ENCODE measurements around the gene BIN1.
"Not testable (repeated sequence)": the region's sequence is repeated elsewhere in the genome, so short reads cannot be mapped to it uniquely, and the experiment has no call there.

The BIN1 gene

DNA sequence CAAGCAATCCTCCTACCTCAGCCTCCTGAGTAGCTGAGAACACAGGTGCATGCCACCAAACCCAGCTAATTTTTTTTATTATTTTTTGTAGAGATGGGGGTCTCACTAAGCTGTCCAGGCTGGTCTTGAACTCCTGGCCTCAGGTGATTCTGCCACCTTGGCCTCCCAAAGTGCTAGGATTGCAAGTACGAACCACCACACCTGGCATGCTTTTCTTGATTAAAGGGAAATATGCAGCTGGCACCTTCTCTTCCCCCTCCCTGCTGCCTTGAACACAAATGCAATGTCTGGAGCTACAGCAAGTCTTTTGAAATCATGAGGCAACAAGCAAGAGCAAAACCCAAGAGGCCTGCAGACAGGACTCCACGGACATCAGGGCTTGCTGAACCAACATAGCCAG is 26.8 kb upstream of the BIN1 start:
- no peak for DNase-seq (ENCODE audit: low read depth)

GRCh38 chr2:127130421-127130820 is 23.5 kb upstream of the BIN1 start:
- DNase-seq (ENCODE audit: low read depth) = no peak

DNA sequence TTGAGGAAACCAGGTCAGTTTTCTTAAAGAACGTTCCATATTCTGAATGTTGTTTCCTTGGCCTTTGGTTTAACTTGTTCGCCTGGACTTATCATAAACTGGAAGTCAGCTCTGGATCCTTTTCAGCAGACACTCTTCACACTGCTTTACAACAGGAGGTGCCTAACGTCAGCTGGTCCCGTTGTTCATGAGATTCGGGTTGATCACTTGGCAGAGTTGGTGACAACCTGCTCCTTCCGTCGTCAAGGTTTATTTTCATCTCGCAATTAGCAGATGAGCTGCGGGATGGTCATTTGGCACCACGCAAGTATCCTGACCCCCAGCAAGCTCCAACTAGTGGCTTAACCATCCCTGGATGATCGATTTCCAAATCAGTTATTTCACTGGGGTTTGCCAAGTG is 23.0 kb upstream of the BIN1 start:
- no peak for DNase-seq (ENCODE audit: low read depth)

DNA sequence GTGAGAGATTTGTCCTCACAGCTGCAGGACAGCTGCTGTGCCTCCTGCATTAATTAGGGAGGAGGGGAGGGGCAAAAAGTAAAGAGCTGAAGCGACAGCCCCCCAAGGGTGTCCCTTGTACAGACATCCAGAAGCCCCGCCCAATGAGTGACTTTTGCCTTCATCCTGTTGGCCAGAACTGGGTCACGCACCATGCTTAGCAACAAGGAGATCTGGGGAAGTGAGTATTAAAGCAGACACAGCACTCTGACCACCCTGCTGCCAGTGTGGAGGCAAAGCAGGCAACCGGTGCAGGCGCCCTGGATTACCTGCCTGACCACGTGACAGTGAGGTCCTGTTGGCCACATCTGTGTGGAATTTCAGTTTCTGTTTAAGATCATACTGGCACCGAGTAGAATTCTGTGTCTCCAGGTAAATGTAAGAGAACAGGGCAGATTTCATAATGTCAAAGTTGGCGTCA is 21.5 kb upstream of the BIN1 start:
- DNase-seq (ENCODE audit: low read depth) = no peak

- no peak for DNase-seq (ENCODE audit: low read depth)
Observed at GRCh38 chr2:127125821-127126220, 18.9 kb upstream of the BIN1 start.

- DNase-seq (ENCODE audit: low read depth) = no peak
Observed at GRCh38 chr2:127124426-127124825, 17.5 kb upstream of the BIN1 start.

GRCh38 chr2:127122361-127123027 is 15.5 kb upstream of the BIN1 start:
- no peak for DNase-seq (ENCODE audit: low read depth)

- DNase-seq (ENCODE audit: low read depth) = no peak
Observed at GRCh38 chr2:127121776-127122176, 14.8 kb upstream of the BIN1 start.

- no peak for DNase-seq (ENCODE audit: low read depth)
Observed at GRCh38 chr2:127121353-127121752, 14.4 kb upstream of the BIN1 start.

DNA sequence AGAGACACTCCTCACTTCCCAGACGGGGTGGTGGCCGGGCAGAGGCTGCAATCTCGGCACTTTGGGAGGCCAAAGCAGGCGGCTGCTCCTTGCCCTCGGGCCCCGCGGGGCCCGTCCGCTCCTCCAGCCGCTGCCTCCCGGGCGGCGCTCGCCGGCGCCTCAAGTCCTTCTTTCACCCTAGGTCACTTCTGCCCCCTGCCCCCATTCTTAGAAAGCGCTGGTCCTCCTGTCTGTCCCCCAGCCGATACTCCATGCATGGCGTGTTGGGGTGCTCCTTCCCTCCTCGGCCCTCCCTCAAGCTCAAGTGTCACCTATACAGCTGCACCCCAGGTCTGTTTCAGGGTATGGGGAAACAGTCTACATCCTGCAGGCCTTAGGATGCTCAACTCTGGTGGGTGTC is 13.5 kb upstream of the BIN1 start:
- not testable (repeated sequence) for DNase-seq (ENCODE audit: low read depth)

DNA sequence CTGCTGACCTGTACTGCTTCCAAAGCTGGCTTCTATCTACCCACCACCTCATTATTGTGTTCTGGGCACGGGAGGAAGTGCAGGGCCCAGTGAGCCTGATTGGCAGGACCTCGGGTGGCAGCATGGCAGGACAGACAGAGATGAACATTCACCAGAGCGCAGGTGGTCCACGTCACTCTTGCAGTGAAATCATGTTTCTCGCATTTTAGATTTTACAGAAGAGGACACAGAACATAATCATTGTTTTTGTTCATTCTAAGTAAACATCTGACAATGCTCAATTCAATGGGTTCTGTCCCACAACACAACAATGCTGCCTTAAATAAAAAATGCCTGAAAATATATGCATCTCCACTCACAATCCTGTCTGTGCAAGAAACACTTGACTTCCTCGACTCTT is 11.5 kb upstream of the BIN1 start:
- DNase-seq (ENCODE audit: low read depth) = no peak

DNA sequence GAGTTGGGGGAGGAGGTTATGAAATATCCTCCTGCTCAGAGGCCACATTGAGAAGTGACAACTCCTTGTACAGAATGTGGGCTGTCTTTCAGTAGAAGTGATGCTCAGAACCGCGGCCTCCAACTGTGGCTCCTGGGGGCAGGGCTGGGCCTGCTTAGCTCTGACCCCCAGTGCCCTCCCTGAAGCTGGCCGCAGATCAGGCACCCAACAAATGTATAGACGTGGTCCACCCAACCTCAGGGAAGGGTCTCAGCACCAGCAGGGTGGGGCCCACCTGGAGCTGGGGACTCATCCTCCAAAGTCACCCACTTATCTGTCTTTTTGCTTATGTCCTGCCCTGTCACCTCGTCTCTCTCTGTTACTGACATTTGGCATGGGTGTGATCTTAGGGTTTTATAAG is 11.1 kb upstream of the BIN1 start:
- DNase-seq (ENCODE audit: low read depth) = no peak

DNA sequence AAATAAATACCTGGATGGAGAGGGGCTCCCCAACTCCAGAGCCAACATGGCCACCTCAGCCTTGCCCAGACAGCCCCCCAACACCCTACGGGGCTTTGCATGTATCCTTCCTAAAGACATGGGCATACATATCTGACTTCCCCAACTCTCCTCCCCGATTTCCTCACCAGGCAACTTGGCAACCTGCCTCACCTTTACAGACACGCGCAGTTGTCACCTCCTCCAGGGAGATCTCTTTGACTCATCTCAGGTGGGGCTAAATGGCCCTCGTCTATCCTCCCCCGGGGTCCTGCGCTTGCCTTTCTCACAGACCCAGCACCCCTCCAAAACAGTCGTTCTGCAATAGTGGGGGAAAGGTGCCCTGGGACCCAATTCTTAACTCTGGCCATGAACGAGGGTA is 10.6 kb upstream of the BIN1 start:
- no peak for DNase-seq (ENCODE audit: low read depth)

- no peak for DNase-seq (ENCODE audit: low read depth)
Observed at GRCh38 chr2:127115471-127116199, 8.7 kb upstream of the BIN1 start.

GRCh38 chr2:127110985-127111384 is 4.0 kb upstream of the BIN1 start:
- DNase-seq (ENCODE audit: low read depth) = no peak

GRCh38 chr2:127108090-127108523 is 1.2 kb upstream of the BIN1 start:
- no peak for DNase-seq (ENCODE audit: low read depth)

GRCh38 chr2:127107622-127107999 is 657 bp upstream of the BIN1 start:
- no peak for DNase-seq (ENCODE audit: low read depth)

- DNase-seq (ENCODE audit: low read depth) = no peak
Observed at GRCh38 chr2:127106457-127106990, 430 bp downstream of the BIN1 start.

- DNase-seq (ENCODE audit: low read depth) = no peak
Observed at GRCh38 chr2:127105656-127106456, 1.1 kb downstream of the BIN1 start.

DNA sequence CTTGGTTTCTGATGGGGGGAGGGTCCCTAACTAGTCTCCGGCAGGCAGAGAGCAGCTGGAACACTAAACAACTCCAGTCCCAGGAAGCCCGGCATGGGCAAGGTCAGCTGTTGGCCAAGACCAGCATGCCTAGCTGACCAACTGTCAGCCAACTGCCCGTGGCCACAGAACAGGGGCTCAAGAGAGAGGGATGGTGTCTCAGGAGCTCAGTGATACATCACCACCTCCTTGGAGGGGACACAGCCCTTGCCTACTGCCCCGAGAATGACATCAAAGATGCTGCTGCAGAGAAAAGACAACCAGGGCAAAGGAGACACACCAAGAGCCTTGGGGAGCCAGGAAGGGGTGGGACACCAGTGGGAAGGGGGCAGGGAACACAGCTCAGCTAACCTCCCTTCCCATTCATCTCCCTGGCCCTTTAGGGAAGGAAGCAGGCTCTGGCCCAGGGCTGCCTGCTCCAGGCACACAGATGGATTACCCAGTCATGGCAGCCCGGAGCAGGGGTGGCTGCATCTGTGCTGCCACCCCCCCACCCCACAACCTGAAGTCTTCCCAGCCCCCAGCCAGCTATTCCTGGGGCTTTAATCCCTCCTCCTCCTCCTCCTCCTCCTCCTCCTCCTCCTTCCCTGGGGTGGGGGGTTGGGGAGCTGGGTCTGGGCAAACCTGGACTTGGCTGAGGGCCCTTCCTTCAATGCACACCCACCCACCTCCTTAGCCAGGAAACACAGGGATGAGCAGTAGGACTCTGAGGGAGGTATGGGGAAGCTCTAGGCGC is 1.9 kb downstream of the BIN1 start:
- DNase-seq (ENCODE audit: low read depth) = no peak

- DNase-seq (ENCODE audit: low read depth) = no peak
Observed at GRCh38 chr2:127104166-127104660, 2.7 kb downstream of the BIN1 start.
